ENCODE results near the gene VAV2. TPM values are rescaled to one million over a fixed set of nuclear protein-coding genes. Genes with fewer than 3 reads are reported as not detected.

The VAV2 gene
- polyA plus RNA-seq, 1 of the 3 experiments (the other 2 are of a cell fraction), result 14.9 TPM

DNA sequence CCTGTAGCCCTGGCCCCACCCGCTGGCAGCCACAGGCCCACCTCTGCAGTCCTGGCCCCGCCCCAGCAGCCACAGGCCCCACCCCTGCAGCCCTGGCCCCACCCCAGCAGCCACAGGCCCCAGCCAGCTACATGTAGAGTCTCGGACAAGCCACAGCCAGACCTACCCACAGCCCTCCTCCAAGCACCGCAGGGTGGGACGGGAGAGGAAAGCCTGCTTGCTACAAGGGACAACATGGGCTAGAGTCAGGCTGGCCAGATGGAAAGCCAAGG is 204.4 kb downstream of the VAV2 start (continued):
- TF ChIP-seq FOSL2 (IDR thresholded peaks at IDR 0.05; ENCODE audit: borderline replicate concordance, low read depth), result no peak
- no peak for TF ChIP-seq POLR2AphosphoS5 (IDR thresholded peaks at IDR 0.05; ENCODE audit: low read depth, low read length)

- CTCF ChIA-PET, result interaction anchor here (16.1 kb wide), 1 partner anchor 206 kb away, joined by 236 read pairs; the partner anchor contains the start of gene VAV2
- H3K27me3 ChIP-seq (ENCODE audit: insufficient read depth), result no peaks in the 10 kb centered on the region
- POLR2A ChIA-PET, result no interaction called here
- WGBS (ENCODE audit: low lambda C conversion rate), result 95% methylated on average over 11 of the region's 17 CpGs
- H4K20me1 ChIP-seq (ENCODE audit: insufficient read depth), result no peaks in the 10 kb centered on the region
- no peaks in the 10 kb centered on the region for H3K79me2 ChIP-seq (ENCODE audit: insufficient read depth)
- no peaks in the 10 kb centered on the region for H3K9me3 ChIP-seq
- no peak overlapping the region for H3K27ac ChIP-seq (ENCODE audit: low read depth in 2 of 2, low read length in 1 of 2)
- peaks cover 0 to 31% of the 10 kb centered on the region in 2 experiments for H3K36me3 ChIP-seq (replicated peaks in 1 of 2; ENCODE audit: control insufficient read depth in 1 of 2, insufficient read depth in 2 of 2, low read length in 1 of 2)
- H3F3A ChIP-seq (replicated peaks; ENCODE audit: insufficient read depth), result peaks cover 4% of the 10 kb centered on the region
- H3K9me2 ChIP-seq, result no peaks in the 10 kb centered on the region
- H3K4me2 ChIP-seq, result no peak overlapping the region
- no peak overlapping the region for H2AFZ ChIP-seq (ENCODE audit: low read depth)
- TF ChIP-seq TCF12 (IDR thresholded peaks at IDR 0.05) (no peak), FOXM1 (IDR thresholded peaks at IDR 0.05; ENCODE audit: low read depth) (no peak), MEF2A (IDR thresholded peaks at IDR 0.05; ENCODE audit: borderline replicate concordance, low read depth) (no peak), SIN3A (IDR thresholded peaks at IDR 0.05; ENCODE audit: borderline replicate concordance, low read depth, low read length) (no peak), FOXJ3 (CRISPR knock-in tag; IDR thresholded peaks at IDR 0.05) (no peak), FOSL2 (IDR thresholded peaks at IDR 0.05; ENCODE audit: borderline replicate concordance, low read depth) (no peak), RFX5 (IDR thresholded peaks at IDR 0.05; ENCODE audit: low read length) (no peak), PBX3 (IDR thresholded peaks at IDR 0.05) (no peak), YY1 (IDR thresholded peaks at IDR 0.05; ENCODE audit: low read depth) (no peak), MXI1 (IDR thresholded peaks at IDR 0.05; ENCODE audit: low read depth, low read length) (no peak), TAF1 (IDR thresholded peaks at IDR 0.05; ENCODE audit: borderline replicate concordance, low read depth, low read length) (no peak), REST (IDR thresholded peaks at IDR 0.05; ENCODE audit: low read depth, low read length) (no peak), NRF1 (IDR thresholded peaks at IDR 0.05; ENCODE audit: low read depth, low read length) (no peak), CHD2 (IDR thresholded peaks at IDR 0.05; ENCODE audit: low read length, partially characterized antibody) (no peak), RXRA (IDR thresholded peaks at IDR 0.05; ENCODE audit: borderline replicate concordance, low read depth) (no peak), GATA2 (CRISPR knock-in tag; IDR thresholded peaks at IDR 0.05) (no peak), NFIC (IDR thresholded peaks at IDR 0.05; ENCODE audit: borderline replicate concordance) (no peak), JUND (IDR thresholded peaks at IDR 0.05) (no peak)
- TF ChIP-seq, protein P1, sequence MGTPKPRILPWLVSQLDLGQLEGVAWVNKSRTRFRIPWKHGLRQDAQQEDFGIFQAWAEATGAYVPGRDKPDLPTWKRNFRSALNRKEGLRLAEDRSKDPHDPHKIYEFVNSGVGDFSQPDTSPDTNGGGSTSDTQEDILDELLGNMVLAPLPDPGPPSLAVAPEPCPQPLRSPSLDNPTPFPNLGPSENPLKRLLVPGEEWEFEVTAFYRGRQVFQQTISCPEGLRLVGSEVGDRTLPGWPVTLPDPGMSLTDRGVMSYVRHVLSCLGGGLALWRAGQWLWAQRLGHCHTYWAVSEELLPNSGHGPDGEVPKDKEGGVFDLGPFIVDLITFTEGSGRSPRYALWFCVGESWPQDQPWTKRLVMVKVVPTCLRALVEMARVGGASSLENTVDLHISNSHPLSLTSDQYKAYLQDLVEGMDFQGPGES (IDR thresholded peaks at IDR 0.05; ENCODE audit: low read depth, low read length), result no peak
- H3K9ac ChIP-seq, result no peak overlapping the region
- H3K4me1 ChIP-seq (ENCODE audit: control insufficient read depth in 1 of 2, insufficient read depth in 2 of 2, low read depth in 1 of 2, low read length in 1 of 2), result peaks cover 0 to 26% of the 10 kb centered on the region in 2 experiments; a peak in 2 of 4 replicates
- no peak overlapping the region for H3K4me3 ChIP-seq (ENCODE audit: low read depth in 2 of 2, low read length in 1 of 2)
- DNase-seq, result no peak
Measured at GRCh38 chr9:133786907-133787753, 205.0 kb downstream of the VAV2 start.

Data from SK-N-SH (cell line).